Motor neuron (in vitro differentiated cells): Measurements from ENCODE around the gene NCAPD2. TPM values are rescaled to one million over a fixed set of nuclear protein-coding genes. Genes with fewer than 3 reads are reported as not detected.
"Not testable (repeated sequence)": the region's sequence is repeated elsewhere in the genome, so short reads cannot be mapped to it uniquely, and the experiment has no call there.

Source experiments
- ATAC-seq, 8 experiments: fragments of 200-7000 bp; cut with Tn5 transposase; replicated peaks in 6 of 8; 2 replicates each; pipeline ENCODE4 v1.8.0; 2021; ENCODE audit warnings: mild to moderate bottlenecking in 8 of 8, moderate library complexity in 8 of 8
- H3K27ac ChIP-seq, 2 donors: fragments of 250-450 bp; sonication (Bioruptor Pico); 2 replicates each; pipeline ENCODE4 v1.9.0; 2021; ENCODE audit warnings: antibody characterized with exemption in 2 of 2, mild to moderate bottlenecking in 2 of 2, moderate library complexity in 1 of 2
- H3K4me1 ChIP-seq, 2 donors: fragments of 250-450 bp; sonication (Bioruptor Pico); replicated peaks in 1 of 2; 2 replicates each; pipeline ENCODE4 v1.6.1; 2021; ENCODE audit warnings: antibody characterized with exemption in 2 of 2, mild to moderate bottlenecking in 2 of 2, moderate library complexity in 1 of 2
- H3K4me3 ChIP-seq, 5 donors: fragments of 250-450 bp; sonication (Bioruptor Pico); 2 replicates each; pipeline ENCODE4 v1.9.0; 2021; ENCODE audit warnings: antibody characterized with exemption in 5 of 5, mild to moderate bottlenecking in 5 of 5, moderate library complexity in 4 of 5
- WGBS, 10 experiments: fragments of 450-650 bp; shearing (Covaris generic); methylation state at CpG; one replicate each; pipeline ENCODE4 v1.0.0; 2022; 5-methylcytosine and 5-hydroxymethylcytosine counted together
- in situ Hi-C, 9 experiments: fragments of 400-800 bp; cut with MboI; loops; one replicate each; pipeline ENCODE4 v1.15.0; 2021; ENCODE audit warnings: low sequenced_read_pairs in 9 of 9, low pct_unique_long_range_greater_than_20kb in 2 of 9; ENCODE audit not compliant: unreplicated experiment in 9 of 9
- total RNA-seq, 8 experiments: library from RNA; unstranded; fragments of 300-600 nt; gene quantifications; 2 replicates each; pipeline versions ENCODE4 v1.2.3 to v1.2.4, GENCODE V29; 2022

The NCAPD2 gene
- total RNA-seq, 8 experiments from 2014 or later = 11.5 to 84.2 (median 16.2) TPM

DNA sequence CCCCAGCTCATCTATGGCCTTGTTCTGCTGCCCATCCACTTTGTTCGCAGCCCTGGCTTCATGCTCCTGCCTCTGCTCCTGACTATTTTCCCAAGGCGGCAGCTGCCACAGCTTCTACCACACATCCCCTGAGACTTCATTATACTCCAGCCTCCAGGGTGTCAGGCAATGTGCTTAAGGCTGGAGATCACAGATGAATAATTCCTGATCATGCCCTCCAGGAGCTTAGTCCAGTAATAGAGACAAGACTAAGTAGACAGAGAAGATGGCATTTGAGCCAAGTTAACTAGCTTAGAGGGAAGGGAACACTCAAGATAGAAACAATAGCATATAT lies 34.9 kb upstream of the NCAPD2 start:
- no peak overlapping the region for H3K4me3 ChIP-seq
- 75 to 100% (median 92%) methylated on average over 1 to 2 of the region's 2 CpGs; no CpG with 5 or more reads in 6 of the 10 experiments for WGBS, 10 experiments
- in situ Hi-C loops = no loop called here
- ATAC-seq = no peak
- H3K4me1 ChIP-seq = no peaks in the 10 kb centered on the region
- no peak overlapping the region for H3K27ac ChIP-seq

DNA sequence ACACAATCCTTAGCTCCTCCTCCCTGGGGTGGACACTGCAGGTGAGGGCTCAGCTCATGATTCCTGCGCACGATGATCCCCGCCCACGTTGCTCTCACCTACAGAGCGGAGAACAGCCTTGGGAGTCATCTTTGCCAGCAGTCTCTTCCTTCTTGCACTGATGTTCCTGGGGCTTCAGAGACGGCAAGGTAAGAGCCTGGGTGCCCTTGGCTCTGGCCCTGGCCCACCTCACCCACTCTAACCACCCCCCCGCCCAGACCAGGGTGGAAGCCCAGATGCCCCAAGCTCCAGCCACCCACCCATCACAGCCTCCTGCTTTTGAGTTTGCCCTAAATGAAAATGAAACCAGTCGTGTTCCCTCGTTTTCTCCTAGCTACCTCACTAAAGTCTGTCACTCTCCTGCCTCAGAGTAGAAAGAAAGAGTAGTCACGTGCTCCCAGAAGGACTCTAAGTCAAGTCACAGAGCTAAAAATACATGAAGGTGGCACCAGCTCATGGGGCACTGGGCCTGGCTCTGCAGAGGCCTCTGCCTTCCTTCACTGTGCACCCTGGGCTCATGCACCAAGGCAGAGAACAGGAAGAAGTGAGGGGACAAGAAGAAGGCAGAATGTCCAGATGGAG lies 33.0 kb upstream of the NCAPD2 start:
- no peak overlapping the region for H3K27ac ChIP-seq
- no peaks in the 10 kb centered on the region for H3K4me1 ChIP-seq
- in situ Hi-C loops = no loop called here
- H3K4me3 ChIP-seq = no peak overlapping the region
- 87 to 100% (median 91%) methylated on average over 1 to 5 of the region's 10 CpGs; no CpG with 5 or more reads in 4 of the 10 experiments for WGBS, 10 experiments
- no peak for ATAC-seq

DNA sequence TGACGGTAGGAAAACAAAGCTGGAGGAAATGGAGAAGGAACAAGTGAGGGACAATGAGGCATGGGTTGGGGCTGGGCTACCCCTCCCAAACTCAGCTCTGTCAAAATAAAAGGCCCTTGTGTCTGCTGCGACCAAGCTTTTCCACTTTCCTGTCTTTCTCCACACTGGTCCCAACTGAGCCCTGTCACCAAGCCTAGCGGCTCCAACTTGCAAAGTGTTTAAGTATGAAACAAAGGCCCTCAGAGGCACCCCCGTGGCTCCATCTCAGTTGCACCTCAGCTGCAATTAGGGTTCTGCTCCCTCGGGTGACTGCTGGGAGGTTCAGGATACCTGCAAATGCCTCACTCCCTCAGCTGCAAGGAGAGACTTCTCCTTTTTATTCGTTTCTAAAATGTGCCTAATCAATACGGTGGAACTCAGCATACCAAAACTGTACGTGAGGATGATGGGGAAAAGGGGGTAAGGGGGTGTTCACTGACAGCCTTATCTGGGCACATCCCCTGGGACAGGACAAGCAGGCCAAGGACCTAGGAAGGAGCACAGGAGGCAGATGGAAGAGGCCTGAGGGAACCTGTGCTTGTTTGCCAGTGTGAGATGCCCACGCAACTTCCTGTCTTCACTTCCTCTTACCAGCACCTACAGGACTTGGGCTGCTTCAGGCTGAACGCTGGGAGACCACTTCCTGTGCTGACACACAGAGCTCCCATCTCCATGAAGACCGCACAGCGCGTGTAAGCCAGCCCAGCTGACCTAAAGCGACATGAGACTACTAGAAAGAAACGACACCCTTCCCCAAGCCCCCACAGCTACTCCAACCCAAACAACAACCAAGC lies 32.3 kb upstream of the NCAPD2 start:
- no peak overlapping the region for H3K27ac ChIP-seq
- WGBS, 10 experiments = 60 to 94% (median 87%) methylated on average over 1 to 12 of the region's 15 CpGs; no CpG with 5 or more reads in 1 of the 10 experiments
- no peak for ATAC-seq
- no peak overlapping the region for H3K4me3 ChIP-seq
- in situ Hi-C loops = no loop called here
- H3K4me1 ChIP-seq = no peaks in the 10 kb centered on the region

DNA sequence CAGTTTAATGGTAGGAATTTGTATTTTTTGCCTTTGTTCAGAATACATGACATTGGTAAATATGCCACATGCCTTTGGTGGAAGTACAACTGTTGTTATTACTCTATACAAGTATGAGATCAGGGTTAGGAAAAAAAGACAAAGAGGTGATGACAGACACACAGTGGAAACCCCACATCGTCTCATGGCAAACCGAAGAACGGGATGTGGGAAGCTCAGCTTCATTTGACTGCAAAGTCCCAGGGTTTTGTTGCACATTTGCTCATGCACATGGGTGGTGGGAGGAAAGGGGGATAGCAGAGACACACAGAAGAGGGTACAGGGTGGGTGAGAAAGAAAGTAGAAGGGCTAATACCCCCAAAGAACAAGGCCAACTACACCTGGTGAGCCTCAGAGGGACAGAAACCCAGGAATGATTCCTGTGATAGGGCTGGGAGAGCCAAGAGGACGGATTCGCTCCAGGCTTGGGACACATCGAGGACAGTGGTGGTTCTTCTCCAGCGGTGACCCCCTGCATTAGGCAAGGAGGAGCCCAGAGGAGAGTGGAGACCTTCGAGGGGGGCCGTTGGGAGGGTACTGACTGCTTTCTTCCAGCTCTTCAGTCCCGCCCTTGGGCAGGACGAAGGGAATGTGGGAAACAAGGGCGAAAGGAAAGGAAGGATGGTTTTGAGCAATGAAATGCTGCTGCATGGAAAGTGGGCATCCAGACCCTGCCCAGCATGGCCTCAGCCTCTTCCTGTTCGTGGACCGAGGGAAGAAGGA lies 31.5 kb upstream of the NCAPD2 start:
- Histone ChIP-seq H3K4me3 (no peak overlapping the region), H3K4me1 (no peaks in the 10 kb centered on the region), H3K27ac (no peak overlapping the region)
- in situ Hi-C loops = no loop called here
- ATAC-seq = no peak
- 80 to 100% (median 86%) methylated on average over 1 to 9 of the region's 14 CpGs; no CpG with 5 or more reads in 1 of the 10 experiments for WGBS, 10 experiments

DNA sequence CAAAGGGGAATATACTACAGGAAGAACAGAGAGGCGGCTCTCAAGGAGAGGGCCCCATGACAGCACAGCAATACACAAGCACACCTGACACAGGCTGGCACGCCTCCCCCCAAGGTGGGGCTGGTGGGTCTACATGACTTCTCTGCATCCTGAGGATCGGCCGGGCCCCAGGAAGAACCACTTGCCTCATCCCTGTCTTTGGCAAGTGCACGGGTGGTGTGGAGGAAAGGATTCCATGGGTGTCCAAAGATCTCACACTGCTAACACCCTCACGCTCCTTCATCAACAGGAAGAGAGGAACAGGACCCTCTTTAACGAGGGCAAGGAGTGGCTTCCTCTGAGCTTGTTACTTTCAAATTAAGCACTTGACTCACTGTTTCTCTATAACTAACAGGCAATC lies 30.7 kb upstream of the NCAPD2 start:
- H3K27ac ChIP-seq = no peak overlapping the region
- no peak overlapping the region for H3K4me3 ChIP-seq
- WGBS, 10 experiments = 67 to 100% (median 97%) methylated on average over 1 to 7 of the region's 7 CpGs; no CpG with 5 or more reads in 1 of the 10 experiments
- no peak for ATAC-seq
- in situ Hi-C loops = no loop called here
- no peaks in the 10 kb centered on the region for H3K4me1 ChIP-seq

DNA sequence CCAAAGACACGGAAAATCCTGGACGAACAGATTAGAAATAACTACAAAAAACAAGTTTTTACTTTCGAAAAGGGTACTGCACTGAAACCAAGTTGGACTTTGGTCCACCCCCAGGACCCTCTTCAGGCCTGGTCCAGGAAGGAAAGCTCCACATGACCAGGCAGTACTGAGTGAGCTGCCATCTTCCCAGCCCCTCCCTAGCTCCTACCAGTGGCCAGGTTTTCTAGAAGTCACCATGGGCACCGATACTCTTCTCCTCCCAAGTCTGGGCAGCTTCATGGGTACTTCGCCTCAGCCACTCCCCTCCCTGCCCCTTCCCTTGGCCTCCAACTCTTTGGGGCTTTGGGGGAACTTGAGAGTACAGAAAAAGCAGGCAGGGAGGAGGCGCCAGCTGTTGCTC lies 30.0 kb upstream of the NCAPD2 start:
- Histone ChIP-seq H3K4me1 (no peaks in the 10 kb centered on the region), H3K4me3 (no peak overlapping the region), H3K27ac (no peak overlapping the region)
- WGBS, 10 experiments = 84 to 100% (median 92%) methylated on average over 2 to 5 of the region's 6 CpGs; no CpG with 5 or more reads in 3 of the 10 experiments
- in situ Hi-C loops = no loop called here
- no peak for ATAC-seq

DNA sequence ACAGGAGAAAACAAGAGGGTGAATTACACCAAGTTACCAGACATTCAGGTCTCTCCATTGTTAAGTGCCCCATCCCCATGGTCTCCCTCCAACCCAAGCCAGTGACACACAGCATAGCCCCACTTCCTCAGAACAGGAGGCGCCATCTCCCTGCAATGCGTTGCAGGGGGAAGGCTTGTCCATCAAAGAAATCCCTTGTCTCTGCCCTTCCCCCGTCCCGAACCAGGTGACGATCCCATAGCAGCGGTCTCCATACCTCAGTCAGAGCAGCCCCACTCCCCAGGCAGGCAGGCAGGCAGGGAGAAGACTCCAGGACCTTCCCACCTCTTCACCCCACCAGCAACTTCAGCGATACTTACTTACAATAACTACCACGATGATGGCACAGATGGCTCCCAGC lies 29.4 kb upstream of the NCAPD2 start:
- 90 to 100% (median 96%) methylated on average over 1 to 6 of the region's 8 CpGs; no CpG with 5 or more reads in 6 of the 10 experiments for WGBS, 10 experiments
- Histone ChIP-seq H3K4me3 (no peak overlapping the region), H3K4me1 (peaks cover 0 to 6% of the 10 kb centered on the region in 2 donors), H3K27ac (no peak overlapping the region)
- ATAC-seq = no peak
- in situ Hi-C loops = no loop called here

DNA sequence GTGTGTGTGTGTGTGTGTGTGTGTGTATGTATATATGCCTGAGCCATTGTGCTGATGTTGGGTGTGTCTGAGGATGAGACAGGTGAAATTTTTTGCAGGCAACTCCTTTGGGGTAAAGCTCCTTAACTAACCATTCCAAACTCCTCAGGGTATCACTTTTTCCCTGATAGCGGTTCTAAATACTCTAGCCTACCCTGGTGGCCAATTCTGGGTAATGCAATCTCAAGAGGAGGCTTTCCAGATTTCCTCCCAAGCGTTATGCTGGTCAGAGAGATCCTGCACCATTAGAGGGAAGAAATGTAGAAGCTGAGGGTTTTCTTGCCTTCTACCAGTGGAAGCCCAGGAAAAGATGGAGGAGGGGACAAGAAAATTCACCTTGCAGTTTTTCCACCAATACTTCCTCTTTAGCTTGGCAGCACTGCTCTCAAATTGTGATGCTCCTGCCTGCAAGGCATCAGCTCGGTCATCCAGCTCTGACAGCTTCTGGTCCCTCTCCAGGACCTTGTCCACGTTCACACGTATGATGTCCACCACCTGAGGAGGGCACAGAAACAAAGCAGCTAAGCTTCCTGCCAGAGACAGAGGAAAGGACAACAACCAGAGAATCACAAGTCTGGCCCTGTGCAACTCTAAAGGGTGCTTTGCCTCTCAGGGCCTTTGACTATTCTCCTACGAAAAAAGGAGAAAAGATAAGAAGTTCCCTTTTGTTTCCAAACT lies 28.3 kb upstream of the NCAPD2 start:
- in situ Hi-C loops = no loop called here
- Histone ChIP-seq H3K4me3 (no peak overlapping the region), H3K27ac (no peak overlapping the region), H3K4me1 (peaks cover 0 to 8% of the 10 kb centered on the region in 2 donors)
- WGBS, 10 experiments = 0 to 100% (median 50%) methylated on average over 1 to 6 of the region's 6 CpGs; no CpG with 5 or more reads in 1 of the 10 experiments
- ATAC-seq = peak in 5 of 8 experiments; percentile 19 to 44 (median 26)

DNA sequence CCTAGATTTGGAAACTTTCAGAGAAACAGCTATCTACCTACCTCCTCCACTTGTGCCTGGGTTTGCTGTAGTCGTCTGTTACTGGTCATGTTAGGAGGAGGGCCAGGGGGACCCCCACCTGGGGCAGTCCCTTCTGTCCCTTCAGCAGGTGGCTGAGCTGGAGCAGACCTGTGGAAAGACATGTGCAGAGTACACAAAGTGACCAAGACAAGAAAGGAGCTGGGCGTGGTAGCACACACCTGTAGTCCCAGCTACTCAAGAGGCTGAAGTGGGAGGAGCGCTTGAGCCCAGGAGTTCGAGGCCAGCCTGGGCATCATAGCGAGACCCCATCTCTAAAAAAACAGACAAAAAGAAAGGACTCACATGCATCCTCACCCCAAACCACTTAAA lies 27.7 kb upstream of the NCAPD2 start:
- 80 to 100% (median 88%) methylated on average over 1 to 4 of the region's 5 CpGs; no CpG with 5 or more reads in 5 of the 10 experiments for WGBS, 10 experiments
- in situ Hi-C loops = no loop called here
- Histone ChIP-seq H3K27ac (no peak overlapping the region), H3K4me3 (no peak overlapping the region), H3K4me1 (peaks cover 0 to 8% of the 10 kb centered on the region in 2 donors)
- ATAC-seq = no peak

DNA sequence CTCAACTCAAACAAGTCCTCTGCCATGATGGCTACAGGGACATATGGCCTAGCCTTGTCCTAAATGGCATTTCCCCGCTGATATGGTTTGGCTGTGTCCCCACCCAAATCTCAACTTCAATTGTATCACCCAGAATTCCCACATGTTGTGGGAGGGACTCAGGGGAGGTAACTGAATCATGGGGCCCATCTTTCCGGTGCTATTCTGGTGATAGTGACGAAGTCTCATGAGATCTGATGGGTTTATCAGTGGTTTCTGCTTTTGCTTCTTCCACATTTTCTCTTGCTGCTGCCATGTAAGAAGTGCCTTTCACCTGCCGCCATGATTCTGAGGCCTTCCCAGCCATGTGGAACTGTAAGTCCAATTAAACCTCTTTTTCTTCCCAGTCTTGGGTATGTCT lies 27.2 kb upstream of the NCAPD2 start:
- H3K4me3 ChIP-seq, ATAC-seq, in situ Hi-C loops, H3K27ac ChIP-seq: not testable (repeated sequence)
- 29 to 100% (median 93%) methylated on average over 1 to 3 of the region's 4 CpGs; no CpG with 5 or more reads in 5 of the 10 experiments for WGBS, 10 experiments
- peaks cover 3 to 11% of the 10 kb centered on the region in 2 donors for H3K4me1 ChIP-seq

DNA sequence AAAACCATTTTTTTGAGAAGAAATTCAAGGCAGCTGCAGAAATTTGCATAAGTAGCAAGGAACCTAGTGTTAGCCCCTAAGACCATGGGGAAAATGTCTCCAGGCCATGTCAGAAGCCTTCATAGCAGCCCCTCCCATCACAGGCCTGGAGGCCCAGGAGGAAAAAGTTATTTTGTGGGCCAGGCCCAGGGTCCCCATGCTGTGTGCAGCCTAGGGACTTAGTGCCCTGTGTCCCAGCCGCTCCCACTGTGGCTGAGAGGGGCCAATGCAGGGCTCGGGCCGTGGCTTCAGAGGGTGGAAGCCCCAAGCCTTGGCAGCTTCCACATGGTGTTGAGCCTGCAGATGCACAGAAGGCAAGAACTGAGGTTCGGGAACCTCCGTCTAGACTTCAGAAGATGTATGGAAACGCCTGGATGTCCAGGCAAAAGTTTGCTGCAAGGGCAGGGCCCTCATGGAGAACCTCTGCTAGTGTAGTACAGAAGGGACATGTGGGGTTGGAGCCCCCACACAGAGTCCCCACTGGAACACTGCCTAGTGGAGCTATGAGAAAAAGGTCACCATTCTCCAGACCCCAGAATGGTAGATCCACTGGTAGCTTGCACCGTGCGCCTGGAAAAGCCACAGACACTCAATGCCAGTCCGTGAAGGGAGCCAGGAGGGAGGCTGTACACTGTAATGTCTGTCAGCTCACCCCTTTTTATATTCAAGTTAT lies 26.2 kb upstream of the NCAPD2 start:
- peaks cover 3 to 11% of the 10 kb centered on the region in 2 donors for H3K4me1 ChIP-seq
- ATAC-seq, H3K27ac ChIP-seq, in situ Hi-C loops, H3K4me3 ChIP-seq: not testable (repeated sequence)
- WGBS, 10 experiments = 50 to 100% (median 90%) methylated on average over 1 to 5 of the region's 9 CpGs; no CpG with 5 or more reads in 5 of the 10 experiments

DNA sequence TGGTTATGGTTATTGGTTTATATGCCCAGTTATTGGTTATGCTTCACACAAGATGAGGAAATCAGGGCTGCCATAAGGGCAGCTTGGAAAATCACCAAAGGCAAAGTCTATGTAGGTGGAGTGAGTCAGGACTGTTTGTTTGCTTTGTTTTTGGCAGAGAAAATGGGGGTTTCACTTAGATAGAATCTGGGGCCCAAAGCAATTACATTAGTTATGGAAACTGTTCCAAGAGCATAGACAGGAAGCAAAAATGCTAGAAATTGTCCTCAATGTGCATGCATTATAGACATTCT lies 25.7 kb upstream of the NCAPD2 start:
- in situ Hi-C loops = no loop called here
- ATAC-seq = no peak
- H3K27ac ChIP-seq = no peak overlapping the region
- H3K4me1 ChIP-seq = peaks cover 3 to 11% of the 10 kb centered on the region in 2 donors
- H3K4me3 ChIP-seq = no peak overlapping the region
